Renal cortical epithelial cell (primary cell): ENCODE measurements around the gene DDX10. TPM values are rescaled to one million over a fixed set of nuclear protein-coding genes. Genes with fewer than 3 reads are reported as not detected.
"Not testable (repeated sequence)": the region's sequence is repeated elsewhere in the genome, so short reads cannot be mapped to it uniquely, and the experiment has no call there.

Experiments used
- DNase-seq: peaks from one replicate; pipeline ENCODE4 v3.0.0-alpha.2; 2011; ENCODE audit warnings: low read depth
- total RNA-seq: library from RNA; depleted of rRNA; stranded (reverse); fragments of >200 nt; gene quantifications from 2 replicates; pipeline ENCODE4 v1.2.3, GENCODE V29; 2014

The DDX10 gene
- total RNA-seq, 1 donor from 2014 or later = 29.4 TPM

GRCh38 chr11:108715239-108715638 is 50.4 kb downstream of the DDX10 start:
- DNase-seq = no peak

- DNase-seq = peak; percentile 39
Observed at GRCh38 chr11:108718466-108718865, 53.6 kb downstream of the DDX10 start.

GRCh38 chr11:108724974-108725689 is 60.3 kb downstream of the DDX10 start:
- no peak for DNase-seq

GRCh38 chr11:108726077-108726800 is 61.4 kb downstream of the DDX10 start:
- DNase-seq = no peak

- DNase-seq = no peak
Observed at GRCh38 chr11:108727665-108728064, 62.8 kb downstream of the DDX10 start.

- DNase-seq = no peak
Observed at GRCh38 chr11:108729227-108729871, 64.5 kb downstream of the DDX10 start.

- DNase-seq = no peak
Observed at GRCh38 chr11:108732395-108732794, 67.5 kb downstream of the DDX10 start.

- DNase-seq = peak; percentile 77
Observed at GRCh38 chr11:108733479-108734116, 68.7 kb downstream of the DDX10 start.

- no peak for DNase-seq
Observed at GRCh38 chr11:108734283-108734682, 69.4 kb downstream of the DDX10 start.

- no peak for DNase-seq
Observed at GRCh38 chr11:108734956-108735559, 70.2 kb downstream of the DDX10 start.

- not testable (repeated sequence) for DNase-seq
Observed at GRCh38 chr11:108740132-108740531, 75.3 kb downstream of the DDX10 start.

- no peak for DNase-seq
Observed at GRCh38 chr11:108743851-108744250, 79.0 kb downstream of the DDX10 start.

- DNase-seq = no peak
Observed at GRCh38 chr11:108748968-108749367, 84.1 kb downstream of the DDX10 start.

- DNase-seq = no peak
Observed at GRCh38 chr11:108751444-108751843, 86.6 kb downstream of the DDX10 start.

- no peak for DNase-seq
Observed at GRCh38 chr11:108752297-108752751, 87.5 kb downstream of the DDX10 start.

- DNase-seq = peak; percentile 15
Observed at GRCh38 chr11:108754901-108755625, 90.2 kb downstream of the DDX10 start.

GRCh38 chr11:108757630-108758029 is 92.8 kb downstream of the DDX10 start:
- DNase-seq = peak; percentile 37

- DNase-seq = no peak
Observed at GRCh38 chr11:108758458-108758857, 93.6 kb downstream of the DDX10 start.

GRCh38 chr11:108766596-108767173 is 101.8 kb downstream of the DDX10 start:
- DNase-seq = peak; percentile 85

- DNase-seq = no peak
Observed at GRCh38 chr11:108768370-108768769, 103.5 kb downstream of the DDX10 start.

- DNase-seq = no peak
Observed at GRCh38 chr11:108768964-108769363, 104.1 kb downstream of the DDX10 start.
